Muscle of leg (tissue), 16 donors: ENCODE measurements around the gene GLB1L2. TPM values are rescaled to one million over a fixed set of nuclear protein-coding genes. Genes with fewer than 3 reads are reported as not detected.
"Not testable (repeated sequence)": the region's sequence is repeated elsewhere in the genome, so short reads cannot be mapped to it uniquely, and the experiment has no call there.

ENCODE experiments used
- DNase-seq: peaks from one replicate; pipeline ENCODE4 v3.0.0; 2013
- H3K27ac ChIP-seq: one replicate; pipeline ENCODE4 v1.5.1; 2013; ENCODE audit warnings: mild to moderate bottlenecking, low read length, control low read depth
- H3K27me3 ChIP-seq: one replicate; pipeline ENCODE4 v1.6.1; 2013; ENCODE audit warnings: low read length; ENCODE audit not compliant: control insufficient read depth, insufficient read depth
- H3K36me3 ChIP-seq: one replicate; pipeline ENCODE4 v1.6.1; 2013; ENCODE audit warnings: low read length; ENCODE audit not compliant: control insufficient read depth, insufficient read depth
- H3K4me1 ChIP-seq: one replicate; pipeline ENCODE4 v1.6.1; 2013; ENCODE audit warnings: low read length; ENCODE audit not compliant: control insufficient read depth, insufficient read depth
- H3K4me3 ChIP-seq: one replicate; pipeline ENCODE4 v1.5.1; 2013; ENCODE audit warnings: low read length, control low read depth
- H3K9me3 ChIP-seq: replicated peaks from 2 replicates; pipeline ENCODE4 v1.6.1; 2013; ENCODE audit warnings: low read depth, low read length; ENCODE audit not compliant: control insufficient read depth
- WGBS: methylation state at CpG from one replicate; pipeline ENCODE4 v1.1.5; 2013; ENCODE audit warnings: missing lambda C conversion rate; ENCODE audit not compliant: insufficient coverage; 5-methylcytosine and 5-hydroxymethylcytosine counted together
- long read RNA-seq, 11 donors: transcript quantifications; one replicate each; lab custom pipeline, GENCODE V29; 2026
- polyA plus RNA-seq, 8 donors: library from polyadenylated mRNA; unstranded; fragments of 120-200 nt; gene quantifications; one replicate each; pipeline versions ENCODE4 v1.2.1 to v1.2.3, GENCODE V29; 2013; ENCODE audit warnings: inconsistent platforms in 1 of 8, low replicate concordance in 1 of 8; ENCODE audit not compliant: insufficient read length in 8 of 8, insufficient read depth in 1 of 8
- total RNA-seq: library from RNA; stranded (reverse); fragments of 120-200 nt; gene quantifications from one replicate; pipeline ENCODE4 v1.2.4, GENCODE V29; 2013

The GLB1L2 gene
- total RNA-seq (0.31 TPM), polyA plus RNA-seq (1 to 10 TPM in 1 of 8 donors, under 1 TPM in 7; 0.20 to 1.2 (median 0.48) TPM)
- long read RNA-seq, donor 1 = 0 reads
- long read RNA-seq, donor 2 = 0 reads
- long read RNA-seq, donor 3 = 0 reads
- long read RNA-seq, donor 4, partial matches to known transcripts = 0 of 1 reads
- long read RNA-seq, donor 4, other reads (novel, unspliced or antisense) = 0 of 1 reads
- long read RNA-seq, donor 5 = 0 reads
- long read RNA-seq, donor 6 = 0 reads
- long read RNA-seq, donor 7 = 0 reads
- long read RNA-seq, donor 8 = 0 reads
- long read RNA-seq, donor 9 = 0 reads
- long read RNA-seq, donor 10 = 0 reads
- long read RNA-seq, donor 11 = 0 reads

- Histone ChIP-seq H3K27me3 (peaks cover 42% of the 10 kb centered on the region), H3K36me3 (no peaks in the 10 kb centered on the region), H3K9me3 (no peaks in the 10 kb centered on the region), H3K4me3 (peak within 1 kb of the TSS; percentile 29), H3K4me1 (peaks cover 9% of the 10 kb centered on the region), H3K27ac (no peak within 1 kb of the TSS)
- peak; percentile 53 for DNase-seq
- whole genome bisulfite sequencing = under 1% methylated on average over 46 of the region's 80 CpGs
These were observed at the start of gene GLB1L2 for GRCh38 chr11:134331354-134332188. TSS of gene GLB1L2 (plus strand) at chr11:134331988. CDS start at chr11:134332062, 74 bp downstream.

- peaks cover 28% of the 10 kb centered on the region for H3K27me3 ChIP-seq
- no peak for DNase-seq
- H3K4me3 ChIP-seq = no peak overlapping the region
- H3K36me3 ChIP-seq = no peaks in the 10 kb centered on the region
- H3K9me3 ChIP-seq = no peaks in the 10 kb centered on the region
- no peaks in the 10 kb centered on the region for H3K4me1 ChIP-seq
- H3K27ac ChIP-seq = no peak overlapping the region
- WGBS = 84% methylated on average over 16 of the region's 22 CpGs
These were observed 49.4 kb upstream of the GLB1L2 start for GRCh38 chr11:134282121-134283045.

GRCh38 chr11:134283461-134284230 is 48.1 kb upstream of the GLB1L2 start:
- Histone ChIP-seq H3K4me3 (no peak overlapping the region), H3K27ac (no peak overlapping the region), H3K27me3 (peaks cover 16% of the 10 kb centered on the region), H3K36me3 (no peaks in the 10 kb centered on the region), H3K4me1 (no peaks in the 10 kb centered on the region), H3K9me3 (no peaks in the 10 kb centered on the region)
- no peak for DNase-seq
- 64% methylated on average over 16 of the region's 16 CpGs for WGBS

GRCh38 chr11:134284349-134284748 is 47.4 kb upstream of the GLB1L2 start:
- not testable (repeated sequence) for H3K4me1 ChIP-seq

GRCh38 chr11:134287561-134287960 is 44.2 kb upstream of the GLB1L2 start:
- Histone ChIP-seq H3K4me1 (peaks cover 4% of the 10 kb centered on the region), H3K27me3 (peaks cover 9% of the 10 kb centered on the region), H3K4me3 (no peak overlapping the region), H3K9me3 (no peaks in the 10 kb centered on the region), H3K36me3 (no peaks in the 10 kb centered on the region), H3K27ac (no peak overlapping the region)
- no peak for DNase-seq
- WGBS = 94% methylated on average over 8 of the region's 12 CpGs

More at GRCh38 chr11:134284349-134284748, 47.4 kb upstream of the GLB1L2 start:
- H3K36me3 ChIP-seq, H3K9me3 ChIP-seq, H3K4me3 ChIP-seq, DNase-seq, H3K27ac ChIP-seq: not testable (repeated sequence)
- WGBS = no CpG with 5 or more reads among the region's 5 CpGs
- H3K27me3 ChIP-seq = peaks cover 14% of the 10 kb centered on the region

GRCh38 chr11:134288486-134288885 is 43.3 kb upstream of the GLB1L2 start:
- Histone ChIP-seq H3K9me3 (no peaks in the 10 kb centered on the region), H3K4me1 (peaks cover 4% of the 10 kb centered on the region), H3K27ac (no peak overlapping the region), H3K4me3 (no peak overlapping the region), H3K27me3 (peaks cover 4% of the 10 kb centered on the region), H3K36me3 (no peaks in the 10 kb centered on the region)
- DNase-seq = no peak
- WGBS = 94% methylated on average over 11 of the region's 13 CpGs

- no peak overlapping the region for H3K4me3 ChIP-seq
- peaks cover 3% of the 10 kb centered on the region for H3K27me3 ChIP-seq
- DNase-seq = no peak
- H3K36me3 ChIP-seq = no peaks in the 10 kb centered on the region
- H3K4me1 ChIP-seq = peaks cover 4% of the 10 kb centered on the region
- 20% methylated on average over 1 of the region's 4 CpGs for WGBS
- H3K9me3 ChIP-seq = no peaks in the 10 kb centered on the region
- no peak overlapping the region for H3K27ac ChIP-seq
These were observed 42.6 kb upstream of the GLB1L2 start for GRCh38 chr11:134289167-134289566.

GRCh38 chr11:134289789-134290188 is 42.0 kb upstream of the GLB1L2 start:
- 19% methylated on average over 11 of the region's 12 CpGs for WGBS
- peak; percentile 44 for DNase-seq
- H3K27ac ChIP-seq = no peak overlapping the region
- peaks cover 4% of the 10 kb centered on the region for H3K4me1 ChIP-seq
- no peak overlapping the region for H3K4me3 ChIP-seq
- no peaks in the 10 kb centered on the region for H3K9me3 ChIP-seq
- peaks cover 3% of the 10 kb centered on the region for H3K27me3 ChIP-seq
- no peaks in the 10 kb centered on the region for H3K36me3 ChIP-seq

GRCh38 chr11:134290646-134291045 is 41.1 kb upstream of the GLB1L2 start:
- Histone ChIP-seq H3K9me3 (no peaks in the 10 kb centered on the region), H3K4me3 (no peak overlapping the region), H3K4me1 (peaks cover 4% of the 10 kb centered on the region), H3K27ac (no peak overlapping the region), H3K36me3 (no peaks in the 10 kb centered on the region), H3K27me3 (peaks cover 3% of the 10 kb centered on the region)
- WGBS = 90% methylated on average over 7 of the region's 7 CpGs
- DNase-seq = no peak
